DOHH2 (cell line): ENCODE results near the gene MGAM2.

ENCODE experiments used
- EZH2phosphoT487 ChIP-seq: fragments of 200-600 bp; sonication (generic); IDR thresholded peaks from 2 replicates; pipeline ENCODE4 v1.6.1; 2017; ENCODE audit warnings: borderline replicate concordance, mild to moderate bottlenecking, antibody characterized with exemption, low read length, moderate library complexity, mixed read lengths
- TF ChIP-seq, protein P1 (sequence below): fragments of 200-600 bp; sonication (generic); IDR thresholded peaks from one replicate; pipeline ENCODE4 v1.5.1; 2014; ENCODE audit warnings: antibody characterized with exemption, mild to moderate bottlenecking, low read depth, low read length; ENCODE audit not compliant: poor library complexity, severe bottlenecking

- TF ChIP-seq, protein P1, sequence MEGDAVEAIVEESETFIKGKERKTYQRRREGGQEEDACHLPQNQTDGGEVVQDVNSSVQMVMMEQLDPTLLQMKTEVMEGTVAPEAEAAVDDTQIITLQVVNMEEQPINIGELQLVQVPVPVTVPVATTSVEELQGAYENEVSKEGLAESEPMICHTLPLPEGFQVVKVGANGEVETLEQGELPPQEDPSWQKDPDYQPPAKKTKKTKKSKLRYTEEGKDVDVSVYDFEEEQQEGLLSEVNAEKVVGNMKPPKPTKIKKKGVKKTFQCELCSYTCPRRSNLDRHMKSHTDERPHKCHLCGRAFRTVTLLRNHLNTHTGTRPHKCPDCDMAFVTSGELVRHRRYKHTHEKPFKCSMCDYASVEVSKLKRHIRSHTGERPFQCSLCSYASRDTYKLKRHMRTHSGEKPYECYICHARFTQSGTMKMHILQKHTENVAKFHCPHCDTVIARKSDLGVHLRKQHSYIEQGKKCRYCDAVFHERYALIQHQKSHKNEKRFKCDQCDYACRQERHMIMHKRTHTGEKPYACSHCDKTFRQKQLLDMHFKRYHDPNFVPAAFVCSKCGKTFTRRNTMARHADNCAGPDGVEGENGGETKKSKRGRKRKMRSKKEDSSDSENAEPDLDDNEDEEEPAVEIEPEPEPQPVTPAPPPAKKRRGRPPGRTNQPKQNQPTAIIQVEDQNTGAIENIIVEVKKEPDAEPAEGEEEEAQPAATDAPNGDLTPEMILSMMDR: no peak
- no peak for TF ChIP-seq EZH2phosphoT487
Measured at GRCh38 chr7:142150869-142151268, 39.4 kb downstream of the MGAM2 start.
